HG02642 (cell line): ENCODE data around the gene IFI27L1.

ENCODE experiments used
- ATAC-seq: cut with Tn5 transposase; IDR thresholded peaks from one replicate; pipeline ENCODE4 v1.9.1; 2021; ENCODE audit warnings: mild to moderate bottlenecking; ENCODE audit not compliant: unreplicated experiment, poor library complexity

The IFI27L1 gene

DNA sequence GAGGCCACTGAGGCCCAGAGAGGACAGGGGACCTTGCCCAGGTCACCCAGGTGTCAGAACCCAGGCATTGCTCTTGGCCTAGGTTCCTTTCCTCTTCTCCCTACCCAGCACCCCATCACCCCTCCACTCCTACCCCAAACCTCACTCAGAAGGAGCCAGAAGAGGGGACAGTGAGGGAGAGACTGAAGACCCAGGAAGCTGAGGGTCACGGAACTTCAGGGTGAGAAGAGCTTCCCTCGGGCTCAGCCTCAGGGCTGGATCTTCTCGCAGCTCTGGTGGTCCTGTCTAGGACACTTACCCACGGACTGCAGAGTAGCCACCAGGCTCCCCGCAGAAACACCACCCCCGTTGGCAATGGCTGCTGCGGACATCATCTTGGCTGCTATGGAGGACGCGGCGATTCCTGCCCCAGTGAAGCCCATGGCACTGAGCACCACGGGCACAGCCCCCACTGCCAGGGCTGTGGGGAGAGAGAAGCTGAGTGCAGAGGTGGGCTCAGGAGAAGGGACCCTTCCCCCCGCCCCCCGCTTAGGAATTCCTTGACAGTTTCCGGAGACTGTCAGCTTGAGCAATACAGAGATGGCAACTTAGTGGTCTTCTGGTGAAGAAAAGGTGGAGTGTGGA lies 47.2 kb downstream of the IFI27L1 start:
- no peak for ATAC-seq

DNA sequence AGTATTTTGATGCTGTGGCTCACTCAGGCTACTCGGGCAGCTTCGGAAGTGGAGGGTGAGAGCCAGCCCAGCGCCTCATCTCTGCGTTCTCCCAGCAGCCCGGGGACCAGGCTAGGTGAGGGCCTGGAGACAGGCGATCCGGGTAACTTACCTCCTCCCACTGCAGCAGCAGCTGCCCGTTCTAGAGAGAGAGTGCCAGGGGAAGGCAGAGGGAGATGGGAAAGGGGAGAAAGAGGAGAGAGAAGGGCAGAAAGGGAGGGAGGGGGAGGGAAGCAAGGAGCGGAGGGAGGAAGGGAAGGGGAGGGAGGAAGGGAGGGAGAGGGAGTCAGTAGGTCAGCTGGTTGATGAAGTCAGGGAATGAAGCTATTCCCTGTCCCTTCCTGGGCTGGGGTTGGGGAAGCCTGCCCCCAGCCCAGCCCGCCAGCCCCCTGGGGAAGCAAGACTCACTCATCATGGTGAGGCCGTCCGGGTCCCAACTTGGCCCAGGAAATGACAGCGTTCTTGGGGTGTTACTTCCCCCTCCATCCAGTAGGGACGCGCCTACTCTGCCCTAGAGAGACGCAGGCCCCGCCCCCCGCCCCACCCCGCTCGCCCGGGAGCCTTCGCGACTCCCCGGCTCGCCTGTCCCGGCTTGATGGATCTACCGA lies 48.1 kb downstream of the IFI27L1 start, which contains the start of gene IFI27L2:
Gene IFI27L2 (minus strand): TSS at position 494 of the 647 bp plus-strand sequence. CDS start 40 bp downstream, at position 454.
- ATAC-seq, result peak; percentile 85

DNA sequence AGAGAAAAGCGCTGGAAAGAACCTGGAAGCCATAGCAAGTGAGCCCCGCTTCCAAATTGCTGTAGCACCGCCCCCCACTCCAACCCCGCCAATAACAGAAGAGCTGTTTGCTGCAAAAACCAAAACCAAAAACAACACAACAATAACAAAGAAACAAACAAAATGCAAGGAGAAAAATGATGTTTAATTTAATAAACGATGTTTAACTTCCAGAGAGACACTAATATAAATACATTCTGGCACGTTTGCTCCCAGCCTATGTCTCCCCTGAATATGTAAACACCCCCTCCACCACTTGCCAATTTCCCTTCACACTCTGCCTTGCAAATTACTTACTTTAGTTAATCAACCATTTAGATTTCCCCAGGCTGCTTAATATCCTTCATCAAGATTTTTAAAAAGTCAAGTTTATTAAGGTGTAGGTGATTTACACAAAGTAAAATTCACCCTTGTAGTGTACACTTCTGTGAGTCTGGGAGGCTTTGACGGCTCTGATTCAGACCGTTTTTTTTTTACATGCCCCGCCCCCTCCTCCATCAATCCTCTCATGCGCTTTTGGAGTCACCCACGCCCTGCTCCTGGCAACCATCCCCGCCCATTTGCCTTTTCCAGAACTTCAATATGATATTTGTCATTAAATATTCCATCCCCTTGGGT lies 48.8 kb downstream of the IFI27L1 start:
- ATAC-seq, result no peak

DNA sequence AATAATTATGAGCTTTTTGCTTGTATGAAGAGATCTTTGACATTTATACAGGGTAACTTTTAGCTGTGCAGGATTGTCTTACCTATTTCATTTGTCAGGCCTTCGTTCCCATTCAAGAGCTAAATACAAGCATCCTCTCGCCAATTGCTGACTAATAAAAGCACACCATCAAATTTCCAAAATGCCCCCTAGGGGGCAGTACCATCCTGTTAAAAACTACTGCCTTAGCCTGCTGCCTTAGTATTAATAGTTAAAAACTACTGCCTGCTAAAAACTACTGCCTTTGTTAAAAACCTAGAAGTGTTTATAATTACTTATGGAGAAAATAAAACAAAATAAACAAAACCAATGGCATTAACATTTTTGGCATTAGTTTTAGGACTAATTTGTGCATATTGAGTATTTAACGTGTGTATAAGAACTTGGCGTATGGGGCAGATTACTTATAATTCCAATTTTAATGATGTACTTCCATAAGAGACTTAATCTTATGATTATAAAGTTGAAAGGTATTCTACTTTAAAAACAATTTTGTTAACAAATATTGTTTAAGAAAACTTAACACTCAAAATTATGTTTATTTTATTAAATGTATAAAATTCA lies 51.3 kb downstream of the IFI27L1 start:
- no peak for ATAC-seq

DNA sequence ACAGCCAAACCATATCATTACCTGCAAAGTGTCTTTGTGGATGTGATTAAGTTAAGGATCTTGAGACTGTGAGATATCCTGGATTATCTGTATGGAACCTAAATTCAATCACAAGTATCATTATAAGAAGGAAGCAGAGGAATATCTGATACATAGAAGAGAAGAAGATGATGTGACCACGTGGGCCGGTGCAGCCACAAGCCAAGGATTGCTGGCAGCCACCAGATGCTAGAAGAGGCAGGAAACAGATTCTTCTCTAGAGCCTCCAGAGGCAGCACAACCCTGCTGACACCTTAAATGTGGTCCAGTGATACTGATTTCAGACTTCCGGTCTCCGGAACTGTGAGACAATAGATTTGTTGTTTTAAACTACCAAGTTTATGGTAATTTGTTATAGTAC lies 54.4 kb downstream of the IFI27L1 start:
- ATAC-seq, result no peak

DNA sequence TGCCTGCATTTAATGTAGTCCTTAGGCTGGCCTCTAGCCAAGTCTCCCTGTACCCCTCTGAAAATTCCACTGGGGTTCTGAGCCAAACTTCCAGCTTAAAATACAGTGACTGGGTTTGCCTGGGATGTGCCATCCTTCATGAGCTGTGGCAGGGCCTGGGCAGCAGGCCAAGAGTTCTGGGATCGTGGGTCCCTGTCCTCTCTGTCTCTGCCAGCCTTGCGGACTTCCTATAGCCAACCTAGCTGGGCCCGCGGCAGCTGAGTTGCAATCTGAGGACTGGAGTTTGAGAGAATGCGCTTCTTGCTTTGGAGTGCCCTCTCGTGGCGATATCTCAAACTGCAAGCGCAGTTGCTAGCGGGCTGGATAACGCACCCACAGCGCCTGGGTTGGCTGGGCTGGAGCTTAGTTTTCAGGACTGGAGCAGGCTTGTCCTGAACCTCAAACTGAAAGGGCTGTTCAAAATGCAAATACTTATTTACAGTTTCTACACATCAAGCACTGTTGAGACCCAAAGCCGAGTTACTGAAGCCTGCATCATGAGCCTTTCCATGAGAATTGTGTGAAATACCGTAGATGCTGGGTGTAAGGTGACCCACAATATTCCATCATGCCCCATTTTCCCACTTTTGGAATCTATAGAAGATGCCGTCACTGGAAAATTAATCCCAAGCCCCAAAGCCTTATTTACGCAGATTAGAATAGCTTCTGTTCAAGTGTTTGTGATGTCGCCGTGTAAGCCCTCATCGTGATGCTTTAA lies 55.6 kb downstream of the IFI27L1 start:
- ATAC-seq, result peak; percentile 83

DNA sequence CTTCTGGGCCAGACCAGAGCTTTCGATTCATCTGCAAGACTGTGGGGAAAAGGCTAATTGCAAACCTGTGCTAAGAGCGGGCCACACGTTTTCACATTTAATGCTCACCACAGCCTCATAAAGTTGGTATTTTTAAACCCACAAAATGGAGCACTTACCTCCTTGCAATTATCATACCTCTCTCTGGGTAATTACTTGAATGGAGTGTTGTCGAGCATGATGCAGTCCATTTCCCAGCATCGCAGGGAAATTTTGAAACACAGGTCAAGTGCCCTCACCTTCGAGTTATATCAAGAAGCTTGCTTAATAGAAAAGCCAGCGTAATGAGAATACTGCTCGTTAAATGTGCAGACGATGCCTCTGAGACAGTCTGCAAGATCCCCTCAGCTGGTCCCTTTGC lies 57.1 kb downstream of the IFI27L1 start:
- no peak for ATAC-seq

DNA sequence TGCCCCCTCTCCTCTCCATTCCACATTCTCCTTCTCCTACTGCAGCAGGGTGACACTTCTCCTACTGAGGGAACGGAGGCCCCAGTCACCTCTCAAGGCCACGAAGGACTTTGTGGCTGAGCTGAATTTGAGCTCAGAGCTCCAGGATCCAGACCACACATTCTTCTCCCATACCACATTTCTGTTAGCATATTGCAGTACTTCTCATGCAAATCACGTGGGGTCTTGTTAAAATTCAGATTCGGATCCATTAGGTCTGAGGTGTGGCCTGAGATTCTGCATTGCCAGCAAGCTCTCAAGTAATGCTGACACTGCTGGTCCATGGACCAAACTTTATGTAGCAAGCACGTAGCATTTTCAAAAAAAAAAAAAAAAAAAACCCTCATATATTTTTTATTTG lies 57.9 kb downstream of the IFI27L1 start:
- ATAC-seq, result no peak

DNA sequence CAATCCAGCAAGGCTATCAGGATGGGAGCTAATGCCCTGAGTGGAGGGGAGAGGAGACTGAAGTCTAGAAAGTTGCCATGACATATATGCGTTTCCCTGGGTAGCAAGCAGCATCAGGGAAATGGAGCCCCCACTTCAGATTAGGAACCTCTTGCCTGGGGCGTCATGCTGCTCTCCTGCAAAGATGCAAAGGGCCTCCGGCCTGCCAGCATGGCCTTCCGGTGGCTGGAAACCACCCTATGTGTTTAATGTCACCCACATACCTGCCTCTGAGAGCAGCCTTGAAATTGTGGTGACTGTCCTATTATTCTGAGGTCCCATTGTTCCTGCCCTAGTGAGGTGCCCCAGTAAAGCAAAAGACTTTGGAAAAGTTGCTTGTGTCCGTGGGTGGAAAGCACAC lies 58.3 kb downstream of the IFI27L1 start:
- ATAC-seq, result no peak

DNA sequence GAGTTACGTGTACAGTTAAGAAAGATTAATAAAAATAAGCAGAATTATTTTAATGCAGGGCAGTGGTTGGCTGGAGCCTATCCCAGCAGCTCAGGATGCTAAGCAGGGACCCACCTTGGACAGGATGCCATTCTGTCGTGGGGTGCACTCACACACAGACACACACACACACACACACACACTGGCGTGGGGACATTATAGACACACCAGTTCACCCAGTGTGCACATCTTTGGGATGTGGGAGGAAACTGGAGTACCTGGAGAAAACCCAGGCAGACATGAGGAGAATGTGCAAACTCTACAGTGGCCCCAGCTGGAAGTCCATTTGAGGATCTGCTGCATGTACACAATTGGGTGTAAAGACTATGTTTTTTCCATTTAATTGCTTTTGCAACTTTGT lies 61.1 kb downstream of the IFI27L1 start:
- no peak for ATAC-seq

DNA sequence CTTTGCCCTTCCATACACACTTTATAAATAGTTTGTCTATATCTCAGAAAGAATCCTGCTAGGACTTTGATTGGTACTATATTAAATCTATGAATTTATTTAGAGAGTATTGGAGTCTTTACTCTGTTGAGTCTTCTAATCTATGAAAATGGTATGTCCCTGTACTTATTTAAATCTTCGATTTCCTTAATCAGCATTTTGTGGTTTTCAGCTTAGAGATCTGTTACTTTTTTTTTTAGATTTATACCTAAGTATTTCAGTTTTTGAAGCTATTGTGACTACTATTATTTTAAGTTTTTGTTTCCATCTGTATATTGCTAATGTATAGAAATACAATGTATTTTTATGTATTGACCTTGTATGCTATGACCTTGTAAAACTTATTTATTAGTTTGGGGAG lies 61.7 kb downstream of the IFI27L1 start:
- no peak for ATAC-seq

DNA sequence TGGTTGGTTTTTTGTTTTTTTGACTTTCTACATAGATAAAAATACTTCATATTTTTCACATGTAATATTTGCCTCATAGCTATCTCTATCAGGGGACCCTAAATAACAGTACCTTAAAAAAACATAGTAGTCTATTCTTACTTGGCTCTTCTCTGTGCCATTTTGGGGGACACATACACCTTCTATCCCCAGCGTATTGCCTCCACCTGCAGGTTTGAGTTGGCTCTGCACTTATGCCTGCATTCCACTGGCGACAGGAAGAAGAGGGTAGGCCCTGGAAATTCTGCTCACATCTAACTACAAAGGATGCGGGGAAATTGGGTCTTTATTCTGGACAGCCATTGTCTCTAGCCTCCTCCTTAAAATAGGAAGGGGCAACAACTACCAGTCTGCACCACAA lies 62.1 kb downstream of the IFI27L1 start:
- ATAC-seq, result no peak

DNA sequence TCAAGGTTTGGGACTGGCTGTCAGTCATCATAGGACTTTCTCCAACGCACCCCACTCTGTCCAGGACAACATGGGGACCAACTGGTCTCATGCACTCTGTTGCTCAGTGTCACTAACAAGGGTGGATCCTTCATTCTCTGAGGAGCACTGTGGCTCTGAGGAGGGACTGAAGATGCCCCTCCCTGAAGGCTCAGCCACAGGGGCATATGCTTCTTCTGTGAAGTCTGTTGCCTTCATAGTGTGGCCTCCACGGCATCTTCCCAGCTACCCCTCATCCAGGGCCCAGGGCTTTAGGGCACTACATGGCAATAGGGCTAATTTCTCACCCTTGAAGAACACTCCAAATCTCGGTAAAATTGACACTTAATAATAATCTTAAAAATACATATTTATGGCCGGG lies 62.6 kb downstream of the IFI27L1 start:
- no peak for ATAC-seq

DNA sequence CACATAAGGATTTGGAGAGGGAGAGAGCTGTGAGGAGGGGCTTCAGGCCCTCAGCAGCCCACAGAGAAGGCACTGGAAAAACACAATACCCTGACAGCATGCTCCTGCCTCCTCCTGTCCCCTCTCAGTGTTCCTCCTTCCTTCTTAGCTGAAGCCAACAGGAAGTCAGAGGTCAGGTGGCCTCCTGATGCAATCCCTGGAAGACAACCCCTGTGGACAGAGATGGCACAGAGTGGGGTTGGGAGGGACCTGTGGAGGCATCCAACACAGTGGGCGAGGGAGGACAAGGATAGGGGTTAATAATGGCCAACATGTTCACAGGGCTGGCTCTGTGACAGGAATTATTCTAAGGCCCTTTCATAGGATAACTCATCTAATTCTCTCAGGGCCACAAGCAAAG lies 63.7 kb downstream of the IFI27L1 start:
- ATAC-seq, result no peak

DNA sequence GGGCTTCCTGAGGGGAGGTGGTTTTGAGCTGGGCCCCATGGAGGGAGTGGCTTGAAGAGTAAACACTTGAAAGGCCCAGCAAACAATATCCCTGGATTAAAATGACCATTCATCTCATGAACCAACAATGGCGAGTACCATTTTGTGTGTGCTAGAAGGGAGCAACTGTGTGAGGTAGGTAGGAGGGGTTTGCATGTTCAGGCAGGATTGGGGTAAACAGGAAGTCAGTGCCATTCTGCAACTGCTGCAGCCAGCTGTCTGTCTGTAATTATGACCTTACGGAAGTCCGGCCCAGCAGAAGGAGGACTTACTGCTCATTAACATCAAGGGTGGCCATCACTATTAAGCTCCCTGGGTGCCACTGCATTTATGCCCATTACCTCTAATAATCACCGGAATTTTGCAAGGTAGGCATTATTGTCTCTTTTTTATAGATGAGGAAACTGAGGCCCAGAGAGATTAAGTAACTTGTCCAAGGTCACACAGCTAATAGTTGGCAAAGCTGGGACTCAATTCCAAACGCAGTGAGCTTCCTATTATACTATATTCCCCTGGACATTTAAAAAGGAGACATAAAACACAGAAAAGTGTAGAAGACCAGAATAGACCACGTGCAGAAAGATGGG lies 64.9 kb downstream of the IFI27L1 start:
- no peak for ATAC-seq
